HFFc6 (cell line): Measurements from ENCODE around the gene KANK3. TPM values are rescaled to one million over a fixed set of nuclear protein-coding genes. Genes with fewer than 3 reads are reported as not detected.
"Not testable (repeated sequence)": the region's sequence is repeated elsewhere in the genome, so short reads cannot be mapped to it uniquely, and the experiment has no call there.

Experiments used
- DNase-seq: peaks from one replicate; pipeline ENCODE4 v3.0.0-alpha.2; 2018
- H3K27ac Mint-ChIP-seq: 2 replicates; pipeline ENCODE4 v1.8.0; 2020; ENCODE audit warnings: mild to moderate bottlenecking, mixed read lengths
- H3K27me3 Mint-ChIP-seq: 2 replicates; pipeline ENCODE4 v1.8.0; 2021; ENCODE audit warnings: mild to moderate bottlenecking, moderate library complexity, mixed read lengths; ENCODE audit not compliant: insufficient read depth
- H3K36me3 Mint-ChIP-seq: 2 replicates; pipeline ENCODE4 v1.8.0; 2021; ENCODE audit warnings: low read depth, mixed read lengths
- H3K4me1 Mint-ChIP-seq: 2 replicates; pipeline ENCODE4 v1.8.0; 2020; ENCODE audit warnings: low read depth, mixed read lengths
- H3K4me3 Mint-ChIP-seq: 2 replicates; pipeline ENCODE4 v1.8.0; 2020; ENCODE audit warnings: mild to moderate bottlenecking, moderate library complexity, mixed read lengths
- H3K9me3 Mint-ChIP-seq: 2 replicates; pipeline ENCODE4 v1.8.0; 2020; ENCODE audit warnings: mild to moderate bottlenecking, mixed read lengths
- CTCF ChIP-seq: fragments of 200-600 bp; sonication (generic); IDR thresholded peaks from 2 replicates; pipeline ENCODE4 v1.5.0; 2021; ENCODE audit warnings: antibody characterized with exemption, mild to moderate bottlenecking
- total RNA-seq, 6 experiments: library from RNA; stranded (reverse); fragmentation: NEBNext Ultra II Directional; extraction: Animal tissue kit (Norgen Biotek cat#: 25700); gene quantifications; 2 replicates in 1 of 6; 3 replicates in 5 of 6; pipeline ENCODE4 v1.2.3, GENCODE V29; 2021

Gene KANK3
- total RNA-seq, 6 experiments from 2014 or later = 0.26 to 0.30 TPM; not detected in 4

DNA sequence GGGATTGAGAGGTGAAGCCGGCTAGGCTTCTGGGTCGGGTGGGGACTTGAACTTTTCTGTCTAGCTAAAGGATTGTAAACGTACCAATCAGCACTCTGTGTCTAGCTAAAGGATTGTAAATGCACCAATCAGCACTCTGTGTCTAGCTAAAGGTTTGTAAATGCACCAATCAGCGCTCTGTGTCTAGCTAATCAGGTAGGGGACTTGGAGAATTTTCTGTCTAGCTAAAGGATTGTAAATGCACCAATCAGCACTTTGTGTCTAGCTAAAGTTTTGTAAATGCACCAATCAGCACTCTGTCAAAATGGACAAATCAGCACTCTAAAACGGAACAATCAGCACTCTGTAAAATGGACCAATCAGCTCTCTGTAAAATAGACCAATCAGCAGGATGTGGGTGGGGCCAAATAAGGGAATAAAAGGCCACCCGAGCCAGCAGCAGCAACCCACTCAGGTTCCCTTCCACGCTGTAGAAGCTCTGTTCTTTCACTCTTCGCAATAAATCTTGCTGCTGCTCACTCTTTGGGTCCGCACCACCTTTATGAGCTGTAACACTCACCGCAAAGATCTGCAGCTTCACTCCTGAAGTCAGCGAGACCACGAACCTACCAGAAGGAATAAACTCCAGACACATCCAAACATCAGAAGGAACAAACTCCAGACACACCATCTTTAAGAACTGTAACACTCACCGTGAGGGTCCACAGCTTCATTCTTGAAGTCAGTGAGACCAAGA, 36.3 kb upstream of the KANK3 start:
- not testable (repeated sequence) for H3K4me3 Mint-ChIP-seq, H3K27me3 Mint-ChIP-seq, H3K27ac Mint-ChIP-seq, DNase-seq, H3K4me1 Mint-ChIP-seq, H3K9me3 Mint-ChIP-seq
- peaks cover 15% of the 10 kb centered on the region for H3K36me3 Mint-ChIP-seq

GRCh38 chr19:8377598-8377997, 34.5 kb upstream of the KANK3 start:
- no peak for DNase-seq
- Mint-ChIP-seq H3K36me3 (peaks cover 23% of the 10 kb centered on the region), H3K4me1 (peaks cover 5% of the 10 kb centered on the region; the same call in 1 of the 2 replicates), H3K9me3 (peaks cover 9% of the 10 kb centered on the region; the same call in 1 of the 2 replicates), H3K4me3 (no peak overlapping the region), H3K27ac (no peak overlapping the region), H3K27me3 (no peaks in the 10 kb centered on the region)
- TF ChIP-seq CTCF = no peak

GRCh38 chr19:8376373-8376974, 33.4 kb upstream of the KANK3 start:
- H3K4me3 Mint-ChIP-seq, DNase-seq, H3K27me3 Mint-ChIP-seq, H3K27ac Mint-ChIP-seq, H3K9me3 Mint-ChIP-seq, H3K4me1 Mint-ChIP-seq: not testable (repeated sequence)
- peaks cover 23% of the 10 kb centered on the region for H3K36me3 Mint-ChIP-seq

- H3K4me3 Mint-ChIP-seq, H3K4me1 Mint-ChIP-seq, DNase-seq, H3K9me3 Mint-ChIP-seq, H3K27ac Mint-ChIP-seq, H3K27me3 Mint-ChIP-seq: not testable (repeated sequence)
- H3K36me3 Mint-ChIP-seq = peaks cover 23% of the 10 kb centered on the region
Measured at GRCh38 chr19:8375766-8376165, 32.7 kb upstream of the KANK3 start.

DNA sequence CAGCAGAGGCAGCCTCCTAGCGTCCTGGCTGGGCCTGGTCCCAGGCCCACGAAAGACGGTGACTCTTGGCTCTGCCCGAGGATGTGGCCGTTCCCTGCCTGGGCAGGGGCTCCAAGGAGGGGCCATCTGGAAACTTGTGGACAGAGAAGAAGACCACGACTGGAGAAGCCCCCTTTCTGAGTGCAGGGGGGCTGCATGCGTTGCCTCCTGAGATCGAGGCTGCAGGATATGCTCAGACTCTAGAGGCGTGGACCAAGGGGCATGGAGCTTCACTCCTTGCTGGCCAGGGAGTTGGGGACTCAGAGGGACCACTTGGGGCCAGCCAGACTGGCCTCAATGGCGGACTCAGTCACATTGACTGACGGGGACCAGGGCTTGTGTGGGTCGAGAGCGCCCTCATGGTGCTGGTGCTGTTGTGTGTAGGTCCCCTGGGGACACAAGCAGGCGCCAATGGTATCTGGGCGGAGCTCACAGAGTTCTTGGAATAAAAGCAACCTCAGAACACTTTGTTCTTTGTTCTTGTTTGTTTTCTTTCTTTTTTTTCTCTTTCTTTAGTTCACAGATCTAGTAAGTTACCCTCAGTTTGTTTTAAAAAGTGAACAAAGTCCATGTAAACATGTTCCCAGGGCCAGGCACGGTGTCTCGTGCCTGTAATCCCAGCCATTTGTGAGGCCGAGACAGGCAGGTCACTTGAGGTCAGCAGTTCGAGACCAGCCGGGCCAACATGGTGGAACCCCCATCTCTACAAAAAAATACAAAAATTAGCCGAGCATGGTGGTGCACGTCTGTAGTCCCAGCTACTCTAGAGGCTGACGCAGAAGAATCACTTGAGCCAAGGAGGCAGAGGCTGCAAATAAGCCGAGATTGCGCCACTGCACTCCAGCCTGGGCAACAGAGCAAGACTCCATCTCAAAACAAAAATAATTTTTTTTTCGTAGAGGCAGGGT, 31.1 kb upstream of the KANK3 start:
- no peaks in the 10 kb centered on the region for H3K4me1 Mint-ChIP-seq
- H3K4me3 Mint-ChIP-seq = no peak overlapping the region
- no peak for TF ChIP-seq CTCF
- H3K9me3 Mint-ChIP-seq = peaks cover 4% of the 10 kb centered on the region; the same call in 1 of the 2 replicates
- no peaks in the 10 kb centered on the region for H3K27me3 Mint-ChIP-seq
- H3K27ac Mint-ChIP-seq = no peak overlapping the region
- H3K36me3 Mint-ChIP-seq = peaks cover 17% of the 10 kb centered on the region
- DNase-seq = no peak

GRCh38 chr19:8371011-8371804, 28.1 kb upstream of the KANK3 start:
- DNase-seq = no peak
- H3K9me3 Mint-ChIP-seq = no peaks in the 10 kb centered on the region
- no peak overlapping the region for H3K27ac Mint-ChIP-seq
- no peak for TF ChIP-seq CTCF
- H3K4me3 Mint-ChIP-seq = no peak overlapping the region
- peaks cover 19% of the 10 kb centered on the region for H3K4me1 Mint-ChIP-seq
- H3K27me3 Mint-ChIP-seq = no peaks in the 10 kb centered on the region; the same call in 1 of the 2 replicates
- H3K36me3 Mint-ChIP-seq = peaks cover 9% of the 10 kb centered on the region
